ENCODE measurements around the gene DEGS2. TPM values are rescaled to one million over a fixed set of nuclear protein-coding genes. Genes with fewer than 3 reads are reported as not detected.

DEGS2 gene
- polyA plus RNA-seq, 2 of the 4 experiments (the other 2 are of a cell fraction), result 0.93 to 2.3 TPM

DNA sequence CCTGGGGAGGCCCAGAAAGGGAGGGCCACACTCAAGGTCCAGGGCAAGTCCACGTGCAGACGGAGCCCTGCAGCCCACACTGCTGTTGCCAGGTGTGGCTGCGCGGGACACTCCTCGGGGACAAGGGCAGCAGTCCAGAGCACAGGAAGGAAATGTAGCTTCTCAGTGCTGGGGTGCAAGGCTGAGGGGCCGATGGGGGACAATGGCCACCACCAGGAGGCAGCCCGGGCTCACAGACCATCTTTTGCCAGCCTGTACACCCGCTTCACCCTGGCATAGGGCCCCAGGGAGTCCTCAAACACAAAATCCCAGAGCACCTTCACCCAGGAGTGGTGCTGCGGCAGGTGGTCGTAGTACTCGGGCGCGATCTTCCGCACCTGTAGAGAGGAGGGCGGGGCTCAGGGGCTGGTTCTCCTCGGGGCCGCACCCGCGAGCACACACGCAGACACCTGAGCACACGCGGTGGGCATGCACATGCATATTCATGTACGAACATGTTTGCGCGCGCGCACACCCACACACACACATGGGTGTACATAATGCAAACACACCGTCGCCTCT, 12.8 kb downstream of the DEGS2 start:
- no peak for DNase-seq (ENCODE audit: low read depth in 1 of 2, low spot score in 1 of 2)
- ATAC-seq, result peak in 1 of 2 experiments; percentile 39; a peak in 2 of 6 replicates
- H3K4me1 ChIP-seq, result peaks cover 8% of the 10 kb centered on the region; the same call in 1 of the 3 replicates
- no peaks in the 10 kb centered on the region for H3K9me3 ChIP-seq
- no peak overlapping the region for H3K4me3 ChIP-seq
- ChIA-PET POLR2A (no interaction called here), CTCF (interaction anchor here (0.5 kb wide), 1 partner anchor 177 kb away, joined by 3 read pairs; no protein-coding TSS in a partner anchor)
- no peak for FAIRE-seq
- no peak overlapping the region for H3K27ac ChIP-seq
- TF ChIP-seq EP300 (IDR thresholded peaks at IDR 0.05), result no peak
- no peak for TF ChIP-seq HDAC2 (IDR thresholded peaks at IDR 0.05)
- TF ChIP-seq, protein P1, sequence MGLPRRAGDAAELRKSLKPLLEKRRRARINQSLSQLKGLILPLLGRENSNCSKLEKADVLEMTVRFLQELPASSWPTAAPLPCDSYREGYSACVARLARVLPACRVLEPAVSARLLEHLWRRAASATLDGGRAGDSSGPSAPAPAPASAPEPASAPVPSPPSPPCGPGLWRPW (IDR thresholded peaks at IDR 0.05), result no peak
- TF ChIP-seq HEYL (CRISPR knock-in tag; IDR thresholded peaks at IDR 0.05), result no peak
- TF ChIP-seq JUNB (IDR thresholded peaks at IDR 0.05), result no peak
- TF ChIP-seq CHD4 (IDR thresholded peaks at IDR 0.05; ENCODE audit: borderline replicate concordance), result no peak
- TF ChIP-seq KDM5A (IDR thresholded peaks at IDR 0.05), result no peak
- peak; percentile 19 to 39; a peak in 2 of 5 replicates for TF ChIP-seq RAD21 (conservative IDR thresholded peaks at IDR 0.05 in 1 of 2, IDR thresholded peaks at IDR 0.05 in 1 of 2)
- WGBS (ENCODE audit: missing lambda C conversion rate), result 85% methylated on average over 23 of the region's 29 CpGs
- no peak overlapping the region for H3K4me2 ChIP-seq

DNA sequence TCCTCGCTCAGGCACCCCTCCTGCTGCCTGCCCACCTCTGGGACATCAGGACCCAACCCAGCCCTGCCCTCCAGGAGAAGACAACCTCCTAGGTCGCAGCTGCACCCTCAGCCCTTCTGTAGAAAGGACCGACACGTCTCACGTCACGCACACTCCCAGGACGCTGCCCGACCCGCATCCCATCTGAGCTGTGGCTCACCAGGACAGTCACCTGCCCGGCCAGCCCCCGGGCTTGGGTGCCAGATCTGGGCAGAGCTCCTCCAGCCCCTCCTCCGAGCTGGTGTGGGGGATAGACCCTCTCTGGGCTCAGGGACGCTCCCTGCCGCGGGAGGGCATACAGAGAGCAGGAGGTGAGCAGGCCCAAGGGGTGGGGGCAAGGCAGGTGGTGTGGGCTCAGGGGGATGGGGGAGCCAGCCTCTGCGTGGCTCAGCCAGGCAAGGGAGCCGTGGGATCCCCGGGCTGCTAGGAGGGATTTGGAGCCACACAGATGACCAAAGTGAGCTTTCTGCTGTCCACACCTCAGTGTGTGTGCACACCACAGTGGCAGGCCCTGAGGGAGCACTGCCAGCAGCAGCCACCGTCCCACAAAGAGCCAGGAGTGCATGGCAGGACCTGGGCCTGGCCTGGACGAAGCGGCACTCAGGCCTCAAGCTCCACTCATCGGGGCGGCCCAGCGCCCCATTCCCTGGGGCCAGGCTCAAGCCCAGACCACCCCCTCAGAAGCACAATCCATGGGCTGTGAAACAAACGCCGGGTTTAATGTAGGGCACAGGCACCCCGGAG, 13.6 kb downstream of the DEGS2 start:
- 87% methylated on average over 19 of the region's 27 CpGs for WGBS (ENCODE audit: missing lambda C conversion rate)
- ATAC-seq (no peak), FAIRE-seq (no peak), DNase-seq (ENCODE audit: low read depth in 1 of 2, low spot score in 1 of 2) (no peak)
- Histone ChIP-seq H3K4me2 (no peak overlapping the region), H3K4me3 (no peak overlapping the region), H3K4me1 (peaks cover 8% of the 10 kb centered on the region; the same call in 1 of the 3 replicates), H3K9me3 (no peaks in the 10 kb centered on the region), H3K27ac (no peak overlapping the region)
- CTCF ChIA-PET, result interaction anchor here (0.5 kb wide), 1 partner anchor 176 kb away, joined by 3 read pairs; no protein-coding TSS in a partner anchor
- POLR2A ChIA-PET, result no interaction called here
- no peak for TF ChIP-seq FOSL2 (IDR thresholded peaks at IDR 0.05)
- TF ChIP-seq FOSL2 (CRISPR knock-in tag; IDR thresholded peaks at IDR 0.05), result no peak
- TF ChIP-seq HOXB13 (CRISPR knock-in tag; IDR thresholded peaks at IDR 0.05; ENCODE audit: low read depth), result no peak
- no peak for TF ChIP-seq SREBF2 (IDR thresholded peaks at IDR 0.05)
- TF ChIP-seq SMC3 (IDR thresholded peaks at IDR 0.05), result no peak
- no peak for TF ChIP-seq BHLHE40 (IDR thresholded peaks at IDR 0.05; ENCODE audit: low read depth, low read length)
- no peak for TF ChIP-seq EP300 (IDR thresholded peaks at IDR 0.05)
- no peak for TF ChIP-seq HOXB5 (CRISPR knock-in tag; IDR thresholded peaks at IDR 0.05)
- no peak for TF ChIP-seq ZC3H11A (IDR thresholded peaks at IDR 0.05)
- TF ChIP-seq, protein P1 (IDR thresholded peaks at IDR 0.05), result no peak
- no peak for TF ChIP-seq RAD21 (conservative IDR thresholded peaks at IDR 0.05 in 1 of 2, IDR thresholded peaks at IDR 0.05 in 1 of 2)
- TF ChIP-seq RCOR1 (IDR thresholded peaks at IDR 0.05; ENCODE audit: low read depth, low read length), result no peak

DNA sequence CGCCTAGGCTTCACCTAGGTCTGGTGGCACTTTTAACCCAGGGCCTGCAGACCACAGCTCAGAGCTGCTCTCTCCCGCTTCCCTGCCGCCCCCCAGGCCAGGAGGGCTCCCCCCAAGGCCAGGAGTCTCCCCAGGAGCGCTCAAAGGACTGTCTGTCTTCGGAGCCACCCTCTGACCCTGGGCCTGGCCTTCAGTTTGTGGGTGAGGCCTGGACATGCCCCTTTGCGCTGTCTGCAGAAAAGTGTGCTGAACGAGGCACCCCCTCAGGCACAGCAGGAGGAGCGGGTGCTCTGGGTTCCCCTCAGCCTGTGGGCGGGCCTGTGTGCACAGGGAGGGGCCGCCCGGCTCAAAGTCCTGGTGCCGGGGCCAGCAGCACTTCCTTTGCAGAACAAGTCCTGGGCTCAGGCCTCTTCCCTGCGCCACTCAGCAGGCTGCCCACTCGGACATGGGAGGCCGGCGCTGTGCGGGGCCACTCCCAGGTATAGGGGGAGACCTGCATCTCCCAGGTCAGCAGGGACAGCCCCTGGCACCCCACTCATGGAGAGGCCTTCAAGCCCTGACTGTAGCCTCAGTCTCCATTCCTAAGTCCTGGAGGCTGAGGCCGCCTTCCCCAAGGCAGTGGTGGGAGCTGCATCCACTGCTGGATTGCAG, 14.3 kb downstream of the DEGS2 start:
- WGBS (ENCODE audit: missing lambda C conversion rate), result 87% methylated on average over 14 of the region's 18 CpGs
- no peak for ATAC-seq
- no peak overlapping the region for H3K4me3 ChIP-seq
- DNase-seq (ENCODE audit: low read depth in 1 of 2, low spot score in 1 of 2), result no peak
- no peaks in the 10 kb centered on the region for H3K9me3 ChIP-seq
- no peak overlapping the region for H3K4me2 ChIP-seq
- POLR2A ChIA-PET, result no interaction called here
- peak overlapping the region in 1 of 2 experiments; percentile 62; a peak in 2 of 6 replicates for H3K27ac ChIP-seq
- FAIRE-seq, result no peak
- H3K4me1 ChIP-seq, result peaks cover 8% of the 10 kb centered on the region; the same call in 1 of the 3 replicates
- CTCF ChIA-PET, result interaction anchor here (1.2 kb wide), 1 partner anchor 48 kb away, joined by 7 read pairs; no protein-coding TSS in a partner anchor
- TF ChIP-seq KDM1A (IDR thresholded peaks at IDR 0.05; ENCODE audit: low read depth), result no peak
- no peak for TF ChIP-seq CHD2 (IDR thresholded peaks at IDR 0.05; ENCODE audit: low read length, partially characterized antibody)
- no peak for TF ChIP-seq JUN (IDR thresholded peaks at IDR 0.05)
- TF ChIP-seq HDAC2 (IDR thresholded peaks at IDR 0.05), result no peak
- no peak for TF ChIP-seq SREBF2 (IDR thresholded peaks at IDR 0.05)

Measured in A549 (cell line).